ENCODE results near the gene NOL4L.

- TF ChIP-seq CTCF (conservative IDR thresholded peaks at IDR 0.05; ENCODE audit: low read depth in 2 of 2) (no peak), EZH2 (IDR thresholded peaks at IDR 0.05; ENCODE audit: low read depth, unreplicated experiment) (no peak), EZH2phosphoT487 (IDR thresholded peaks at IDR 0.05; ENCODE audit: unreplicated experiment) (no peak), POLR2AphosphoS5 (IDR thresholded peaks at IDR 0.05; ENCODE audit: low read depth) (no peak), REST (IDR thresholded peaks at IDR 0.05; ENCODE audit: unreplicated experiment) (no peak), JUNB (IDR thresholded peaks at IDR 0.05; ENCODE audit: unreplicated experiment) (no peak)
Observed at GRCh38 chr20:32458837-32459220, 126.3 kb downstream of the NOL4L start.

Measured in GM23338 (cell line).